Ovary (tissue), 3 donors: ENCODE results near the gene CHRNA5.

ENCODE experiments used
- EP300 ChIP-seq: sonication (generic); formaldehyde crosslinking; IDR thresholded peaks from one replicate; pipeline ENCODE4 v1.6.1; 2017; ENCODE audit warnings: antibody characterized with exemption
- POLR2A ChIP-seq: fragments of 450-650 bp; IDR thresholded peaks from one replicate; pipeline ENCODE4 v1.6.1; 2017; ENCODE audit warnings: antibody characterized with exemption, mild to moderate bottlenecking, moderate library complexity
- TF ChIP-seq, protein P1 (sequence below), 3 donors: fragments of 450-650 bp in 2 of 3; fragments of 200-600 bp in 1 of 3; IDR thresholded peaks; one replicate each; pipeline versions ENCODE4 v1.5.1 to v1.8.0; 2016 to 2022; ENCODE audit warnings: antibody characterized with exemption in 3 of 3, mild to moderate bottlenecking in 1 of 3
- donor health status: DM: no; HTN: no; CAD: no.

- TF ChIP-seq, protein P1, sequence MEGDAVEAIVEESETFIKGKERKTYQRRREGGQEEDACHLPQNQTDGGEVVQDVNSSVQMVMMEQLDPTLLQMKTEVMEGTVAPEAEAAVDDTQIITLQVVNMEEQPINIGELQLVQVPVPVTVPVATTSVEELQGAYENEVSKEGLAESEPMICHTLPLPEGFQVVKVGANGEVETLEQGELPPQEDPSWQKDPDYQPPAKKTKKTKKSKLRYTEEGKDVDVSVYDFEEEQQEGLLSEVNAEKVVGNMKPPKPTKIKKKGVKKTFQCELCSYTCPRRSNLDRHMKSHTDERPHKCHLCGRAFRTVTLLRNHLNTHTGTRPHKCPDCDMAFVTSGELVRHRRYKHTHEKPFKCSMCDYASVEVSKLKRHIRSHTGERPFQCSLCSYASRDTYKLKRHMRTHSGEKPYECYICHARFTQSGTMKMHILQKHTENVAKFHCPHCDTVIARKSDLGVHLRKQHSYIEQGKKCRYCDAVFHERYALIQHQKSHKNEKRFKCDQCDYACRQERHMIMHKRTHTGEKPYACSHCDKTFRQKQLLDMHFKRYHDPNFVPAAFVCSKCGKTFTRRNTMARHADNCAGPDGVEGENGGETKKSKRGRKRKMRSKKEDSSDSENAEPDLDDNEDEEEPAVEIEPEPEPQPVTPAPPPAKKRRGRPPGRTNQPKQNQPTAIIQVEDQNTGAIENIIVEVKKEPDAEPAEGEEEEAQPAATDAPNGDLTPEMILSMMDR (IDR thresholded peaks at IDR 0.05) = no peak
- TF ChIP-seq POLR2A (no peak), EP300 (no peak)
Observed at GRCh38 chr15:78623786-78624497, 58.6 kb downstream of the CHRNA5 start.
